GM19455 (cell line): ENCODE measurements around the gene KIAA1671.

ENCODE experiments used
- ATAC-seq: cut with Tn5 transposase; IDR thresholded peaks from one replicate; pipeline ENCODE4 v1.9.1; 2021; ENCODE audit not compliant: unreplicated experiment

The KIAA1671 gene

GRCh38 chr22:25032066-25032465 lies 79.5 kb downstream of the KIAA1671 start:
- ATAC-seq: no peak

GRCh38 chr22:25035715-25036114 lies 83.2 kb downstream of the KIAA1671 start:
- ATAC-seq: no peak

- no peak for ATAC-seq
Measured at GRCh38 chr22:25038239-25038638, 85.7 kb downstream of the KIAA1671 start.

DNA sequence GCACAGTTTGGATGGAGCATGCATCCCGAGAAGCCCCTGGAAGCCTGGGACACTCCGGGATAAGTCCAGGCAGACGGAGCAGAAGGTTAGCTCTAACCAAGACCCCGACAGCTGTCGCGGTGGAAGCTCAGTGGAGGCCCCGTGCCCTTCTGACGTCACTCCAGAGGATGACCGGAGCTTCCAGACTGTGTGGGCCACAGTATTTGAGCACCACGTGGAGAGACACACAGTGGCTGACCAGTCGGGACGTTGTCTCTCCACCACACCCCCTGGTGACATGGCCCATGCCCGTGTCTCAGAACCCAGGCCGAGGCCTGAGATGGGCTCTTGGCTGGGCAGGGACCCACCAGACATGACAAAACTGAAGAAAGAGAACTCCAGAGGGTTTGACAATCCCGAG lies 86.3 kb downstream of the KIAA1671 start:
- no peak for ATAC-seq

DNA sequence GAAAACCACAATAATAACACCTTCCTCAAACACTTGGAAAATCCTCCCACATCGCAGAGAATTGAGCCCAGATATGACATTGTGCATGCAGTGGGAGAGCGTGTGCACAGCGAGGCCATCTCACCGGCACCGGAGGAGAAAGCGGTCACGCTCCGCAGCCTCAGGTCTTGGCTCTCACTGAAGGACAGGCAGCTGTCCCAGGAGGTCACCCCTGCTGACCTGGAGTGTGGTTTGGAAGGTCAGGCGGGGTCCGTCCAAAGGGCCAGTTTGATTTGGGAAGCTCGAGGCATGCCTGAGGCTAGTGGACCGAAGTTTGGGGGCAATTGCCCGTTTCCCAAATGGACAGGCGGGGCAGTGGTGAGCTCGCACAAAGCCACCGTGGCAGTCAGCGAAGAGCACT lies 86.7 kb downstream of the KIAA1671 start:
- no peak for ATAC-seq

- ATAC-seq: no peak
Measured at GRCh38 chr22:25039754-25040153, 87.2 kb downstream of the KIAA1671 start.

GRCh38 chr22:25045159-25045558 lies 92.6 kb downstream of the KIAA1671 start:
- no peak for ATAC-seq

- ATAC-seq: no peak
Measured at GRCh38 chr22:25048071-25048470, 95.6 kb downstream of the KIAA1671 start.

GRCh38 chr22:25048659-25049647 lies 96.4 kb downstream of the KIAA1671 start:
- no peak for ATAC-seq

DNA sequence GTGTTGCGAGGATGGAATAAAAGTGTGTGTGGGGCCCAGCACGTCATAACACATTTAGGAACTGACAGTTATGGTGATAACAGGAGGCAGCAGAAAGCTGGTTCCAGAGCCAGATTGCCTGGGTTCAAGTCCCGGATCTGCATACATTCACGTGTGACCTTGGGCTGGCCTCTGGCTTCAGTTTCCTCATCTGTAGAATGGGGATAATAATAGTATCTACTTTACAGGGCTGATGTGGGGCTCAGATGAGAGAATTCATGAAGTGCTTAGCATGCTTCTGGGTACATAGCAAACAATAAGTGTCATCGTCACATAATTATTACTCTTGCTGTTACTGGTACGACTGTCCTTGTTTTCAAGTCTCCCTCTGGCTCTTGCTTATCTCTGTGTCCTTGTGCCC lies 97.3 kb downstream of the KIAA1671 start:
- ATAC-seq: no peak

GRCh38 chr22:25050566-25050965 lies 98.0 kb downstream of the KIAA1671 start:
- no peak for ATAC-seq

GRCh38 chr22:25051073-25051472 lies 98.6 kb downstream of the KIAA1671 start:
- no peak for ATAC-seq

DNA sequence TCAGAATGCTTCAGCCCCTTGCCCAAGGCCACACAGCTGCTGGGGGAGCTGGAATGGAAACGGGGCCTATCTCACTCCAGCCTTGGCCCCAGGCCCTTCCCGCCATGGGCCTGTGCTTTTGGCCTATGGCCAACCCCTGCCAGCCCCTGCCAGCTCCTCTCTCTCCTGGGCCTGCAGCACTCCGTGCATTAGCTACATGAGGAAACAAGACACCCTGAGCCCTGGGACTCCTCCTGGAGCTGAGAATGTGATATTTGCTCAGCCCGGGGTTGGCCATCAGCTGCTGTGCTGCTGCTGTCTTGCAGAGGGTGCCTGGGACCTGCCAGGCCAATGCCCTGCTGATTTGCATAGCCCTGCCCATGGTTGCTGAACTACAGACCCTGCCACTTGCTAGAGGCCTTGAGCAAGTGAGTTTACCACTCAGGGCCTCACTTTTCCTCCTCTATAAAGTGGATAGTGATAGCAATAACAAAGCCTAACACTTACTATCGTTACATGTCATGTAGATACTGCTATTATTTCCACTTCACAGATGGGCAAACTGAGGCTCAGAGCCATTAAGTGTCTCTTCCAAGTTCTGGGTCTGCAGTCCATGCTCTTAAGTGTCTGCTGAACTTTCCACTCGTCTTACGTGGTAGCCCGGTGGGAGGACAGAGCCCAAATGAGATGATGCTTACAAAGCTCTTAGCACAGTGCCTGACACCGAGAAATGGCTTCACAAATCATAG lies 99.6 kb downstream of the KIAA1671 start:
- no peak for ATAC-seq

DNA sequence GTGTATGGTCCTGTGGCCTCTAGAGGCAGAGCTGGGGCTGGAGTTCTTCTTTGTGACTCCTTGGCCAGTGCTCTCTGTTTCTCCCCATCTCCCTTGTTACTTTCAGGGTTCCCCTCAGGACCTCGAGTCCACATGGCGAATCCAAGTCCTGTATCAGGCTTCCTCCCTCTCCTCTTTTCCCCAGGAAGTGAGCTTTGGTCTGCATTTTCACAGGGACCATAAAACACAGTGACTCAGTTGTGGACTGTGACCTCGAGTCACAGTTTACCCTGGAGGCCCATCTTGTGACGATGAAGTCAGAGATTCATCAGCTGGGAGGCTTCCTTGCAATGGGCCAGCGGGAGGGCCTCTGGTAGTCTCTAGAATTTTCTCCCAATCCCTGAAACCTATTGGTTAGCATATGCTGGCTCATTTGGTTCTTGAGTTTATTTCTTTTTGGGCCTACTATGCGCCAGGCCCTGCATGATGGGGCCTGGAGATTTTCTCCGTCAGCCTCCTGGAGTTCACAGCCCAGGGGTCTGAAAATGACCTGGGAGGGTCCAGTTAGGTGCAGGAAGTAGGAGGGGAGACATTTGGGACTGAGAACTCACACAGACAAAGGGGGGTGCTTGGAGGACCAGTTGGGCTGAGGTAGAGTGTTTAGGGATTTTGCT lies 100.8 kb downstream of the KIAA1671 start:
- no peak for ATAC-seq

- no peak for ATAC-seq
Measured at GRCh38 chr22:25054943-25055511, 102.5 kb downstream of the KIAA1671 start.

- ATAC-seq: no peak
Measured at GRCh38 chr22:25057013-25057881, 104.7 kb downstream of the KIAA1671 start.

- ATAC-seq: no peak
Measured at GRCh38 chr22:25059438-25059837, 106.9 kb downstream of the KIAA1671 start.

DNA sequence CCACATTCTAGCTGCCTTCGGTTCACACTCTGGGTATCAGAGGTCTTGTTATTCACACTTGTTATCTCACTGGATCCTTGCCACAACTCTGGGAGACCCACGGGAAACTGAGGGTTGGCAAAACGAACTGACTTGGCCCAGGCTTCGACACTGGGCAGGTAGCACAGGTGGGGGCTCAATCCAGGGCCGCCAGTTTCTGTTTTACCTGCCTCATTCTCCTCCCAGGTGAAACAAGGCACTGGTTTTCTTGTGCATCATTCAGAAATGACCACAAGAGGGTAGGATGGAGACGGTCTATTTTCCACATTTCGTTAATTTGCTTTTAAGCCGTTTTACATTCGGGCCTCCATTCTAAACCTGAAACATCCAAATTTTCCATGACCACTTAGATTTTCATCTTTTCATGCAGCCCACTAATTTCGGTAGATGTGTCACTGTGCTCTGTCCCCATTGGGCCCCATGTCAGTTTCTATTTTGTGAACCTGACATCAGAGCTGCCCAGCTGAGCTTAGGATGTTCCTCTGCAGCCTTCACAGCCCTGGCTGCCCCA lies 108.1 kb downstream of the KIAA1671 start:
- ATAC-seq: no peak

DNA sequence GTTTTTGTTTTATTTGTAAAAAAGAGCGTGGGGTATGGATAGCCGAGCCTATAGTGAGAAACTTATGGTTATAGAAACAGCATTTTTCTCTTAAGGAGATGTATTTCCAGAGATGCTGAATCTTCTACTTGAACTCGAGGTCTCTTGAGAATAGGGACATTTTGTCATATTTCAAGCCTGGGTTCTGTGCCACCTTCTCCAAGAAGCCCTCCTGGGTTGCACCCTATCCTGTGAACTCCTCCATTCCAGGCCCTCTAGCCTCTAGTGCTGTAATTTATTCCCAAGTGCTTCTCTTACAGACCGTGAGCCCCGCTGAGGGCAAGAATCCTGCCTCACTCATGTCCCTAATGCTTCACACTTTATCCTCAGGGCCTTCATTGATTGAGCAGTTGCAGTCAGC lies 108.6 kb downstream of the KIAA1671 start:
- no peak for ATAC-seq
